ENCODE data around the gene ZNF462.
"Not testable (repeated sequence)": the region's sequence is repeated elsewhere in the genome, so short reads cannot be mapped to it uniquely, and the experiment has no call there.

Gene ZNF462

GRCh38 chr9:106963684-106964083 is 100.7 kb downstream of the ZNF462 start:
- no peak for DNase-seq

- DNase-seq: no peak
These were observed 101.4 kb downstream of the ZNF462 start for GRCh38 chr9:106964329-106964728.

- no peak for DNase-seq
These were observed 102.0 kb downstream of the ZNF462 start for GRCh38 chr9:106964822-106965525.

- DNase-seq: no peak
These were observed 103.5 kb downstream of the ZNF462 start for GRCh38 chr9:106966481-106966880.

- DNase-seq: no peak
These were observed 106.7 kb downstream of the ZNF462 start for GRCh38 chr9:106969696-106970095.

GRCh38 chr9:106970219-106970975 is 107.4 kb downstream of the ZNF462 start:
- peak; percentile 13 for DNase-seq

GRCh38 chr9:106970976-106971457 is 108.1 kb downstream of the ZNF462 start:
- DNase-seq: no peak

GRCh38 chr9:106972082-106972481 is 109.1 kb downstream of the ZNF462 start:
- DNase-seq: no peak

GRCh38 chr9:106974341-106974740 is 111.4 kb downstream of the ZNF462 start:
- DNase-seq: no peak

GRCh38 chr9:106976772-106977171 is 113.8 kb downstream of the ZNF462 start:
- DNase-seq: no peak

GRCh38 chr9:106980551-106981101 is 117.7 kb downstream of the ZNF462 start:
- no peak for DNase-seq

GRCh38 chr9:106981396-106982287 is 118.7 kb downstream of the ZNF462 start:
- no peak for DNase-seq

GRCh38 chr9:106982636-106983035 is 119.7 kb downstream of the ZNF462 start:
- no peak for DNase-seq

GRCh38 chr9:106983346-106983745 is 120.4 kb downstream of the ZNF462 start:
- DNase-seq: no peak

GRCh38 chr9:106989904-106990303 is 126.9 kb downstream of the ZNF462 start:
- DNase-seq: not testable (repeated sequence)

GRCh38 chr9:106992186-106992585 is 129.2 kb downstream of the ZNF462 start:
- no peak for DNase-seq

GRCh38 chr9:106993603-106994002 is 130.6 kb downstream of the ZNF462 start:
- DNase-seq: no peak

GRCh38 chr9:106994463-106994862 is 131.5 kb downstream of the ZNF462 start:
- no peak for DNase-seq

GRCh38 chr9:107000218-107000617 is 137.3 kb downstream of the ZNF462 start:
- DNase-seq: no peak

- DNase-seq: no peak
These were observed 142.2 kb downstream of the ZNF462 start for GRCh38 chr9:107005201-107005600.

- peak; percentile 20 for DNase-seq
These were observed 144.4 kb downstream of the ZNF462 start for GRCh38 chr9:107007402-107007801.

GRCh38 chr9:107008011-107008410 is 145.0 kb downstream of the ZNF462 start:
- DNase-seq: peak; percentile 20

- no peak for DNase-seq
These were observed 145.5 kb downstream of the ZNF462 start for GRCh38 chr9:107008447-107008846.

Data from retina (tissue), 1 donor.